Measurements from ENCODE around the gene SAMD5.

SAMD5 gene

DNA sequence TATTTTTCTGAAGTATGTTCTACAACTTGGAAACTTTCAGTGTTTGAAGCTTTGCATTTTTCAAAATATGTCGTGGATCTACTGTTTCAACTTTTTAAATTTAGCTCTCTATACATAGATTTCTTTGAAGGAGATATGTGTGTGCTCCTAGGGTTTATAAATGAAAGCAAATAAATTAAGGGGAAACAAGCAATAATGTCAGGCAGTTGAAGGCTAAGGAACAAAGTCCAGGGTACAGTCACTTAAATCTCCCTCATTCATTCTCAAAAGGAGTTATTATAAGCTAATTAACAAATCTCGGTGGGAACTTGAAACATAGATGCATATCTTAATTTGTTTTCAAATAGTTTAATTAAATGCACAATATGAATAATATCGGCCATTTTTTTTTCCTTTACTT, 79.4 kb downstream of the SAMD5 start:
- no peak overlapping the region for H3K4me3 ChIP-seq (ENCODE audit: low read depth, low read length)
- TF ChIP-seq, protein P1, sequence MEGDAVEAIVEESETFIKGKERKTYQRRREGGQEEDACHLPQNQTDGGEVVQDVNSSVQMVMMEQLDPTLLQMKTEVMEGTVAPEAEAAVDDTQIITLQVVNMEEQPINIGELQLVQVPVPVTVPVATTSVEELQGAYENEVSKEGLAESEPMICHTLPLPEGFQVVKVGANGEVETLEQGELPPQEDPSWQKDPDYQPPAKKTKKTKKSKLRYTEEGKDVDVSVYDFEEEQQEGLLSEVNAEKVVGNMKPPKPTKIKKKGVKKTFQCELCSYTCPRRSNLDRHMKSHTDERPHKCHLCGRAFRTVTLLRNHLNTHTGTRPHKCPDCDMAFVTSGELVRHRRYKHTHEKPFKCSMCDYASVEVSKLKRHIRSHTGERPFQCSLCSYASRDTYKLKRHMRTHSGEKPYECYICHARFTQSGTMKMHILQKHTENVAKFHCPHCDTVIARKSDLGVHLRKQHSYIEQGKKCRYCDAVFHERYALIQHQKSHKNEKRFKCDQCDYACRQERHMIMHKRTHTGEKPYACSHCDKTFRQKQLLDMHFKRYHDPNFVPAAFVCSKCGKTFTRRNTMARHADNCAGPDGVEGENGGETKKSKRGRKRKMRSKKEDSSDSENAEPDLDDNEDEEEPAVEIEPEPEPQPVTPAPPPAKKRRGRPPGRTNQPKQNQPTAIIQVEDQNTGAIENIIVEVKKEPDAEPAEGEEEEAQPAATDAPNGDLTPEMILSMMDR (IDR thresholded peaks at IDR 0.05; ENCODE audit: control insufficient read depth, extremely low read depth, insufficient read depth): no peak
- DNase-seq (ENCODE audit: low read depth): no peak

DNA sequence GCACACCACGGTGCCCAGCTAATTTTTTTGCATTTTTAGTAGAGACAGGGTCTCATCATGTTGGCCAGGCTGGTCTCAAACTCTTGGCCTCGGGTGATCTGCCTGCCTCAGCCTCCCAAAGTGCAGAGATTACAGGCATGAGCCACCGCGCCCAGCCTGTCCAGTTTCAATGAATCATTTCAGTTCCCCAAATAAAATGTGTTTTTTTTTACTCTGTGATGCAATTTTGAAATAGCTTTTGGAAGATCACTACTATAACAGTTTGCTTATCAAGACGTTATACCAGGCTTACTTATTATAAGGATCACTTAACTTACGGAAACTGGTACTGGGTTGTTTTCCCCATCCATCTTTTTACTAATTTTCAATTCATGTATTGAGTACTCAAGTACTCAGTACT, 80.0 kb downstream of the SAMD5 start:
- H3K4me3 ChIP-seq (ENCODE audit: low read depth, low read length): no peak overlapping the region
- TF ChIP-seq, protein P1 (IDR thresholded peaks at IDR 0.05; ENCODE audit: control insufficient read depth, extremely low read depth, insufficient read depth): no peak
- no peak for DNase-seq (ENCODE audit: low read depth)

DNA sequence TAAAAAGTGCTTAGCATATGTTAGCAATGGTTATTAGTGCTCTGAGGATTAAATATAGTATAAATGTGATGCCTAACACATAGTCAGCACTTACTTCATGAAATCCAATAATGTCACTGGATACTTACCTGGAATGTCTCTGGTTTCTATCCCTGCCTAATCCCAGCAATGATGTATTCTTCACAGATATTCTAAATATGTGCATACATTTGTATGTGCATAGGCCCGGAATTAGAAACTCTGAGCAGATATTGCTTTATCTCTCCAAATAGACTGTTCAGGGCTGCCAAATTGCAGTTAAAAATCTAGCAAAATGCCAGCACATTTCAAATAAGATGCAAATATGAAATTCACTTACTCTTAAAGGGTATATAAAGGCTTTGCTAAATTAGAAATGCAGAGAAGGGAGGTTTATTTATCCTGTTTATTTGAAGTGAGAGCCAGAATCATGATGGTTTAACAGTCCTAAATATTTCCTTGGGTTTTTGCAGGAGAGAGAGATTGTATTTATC, 81.3 kb downstream of the SAMD5 start:
- TF ChIP-seq, protein P1 (IDR thresholded peaks at IDR 0.05; ENCODE audit: control insufficient read depth, extremely low read depth, insufficient read depth): no peak
- DNase-seq (ENCODE audit: low read depth): no peak
- no peak overlapping the region for H3K4me3 ChIP-seq (ENCODE audit: low read depth, low read length)

DNA sequence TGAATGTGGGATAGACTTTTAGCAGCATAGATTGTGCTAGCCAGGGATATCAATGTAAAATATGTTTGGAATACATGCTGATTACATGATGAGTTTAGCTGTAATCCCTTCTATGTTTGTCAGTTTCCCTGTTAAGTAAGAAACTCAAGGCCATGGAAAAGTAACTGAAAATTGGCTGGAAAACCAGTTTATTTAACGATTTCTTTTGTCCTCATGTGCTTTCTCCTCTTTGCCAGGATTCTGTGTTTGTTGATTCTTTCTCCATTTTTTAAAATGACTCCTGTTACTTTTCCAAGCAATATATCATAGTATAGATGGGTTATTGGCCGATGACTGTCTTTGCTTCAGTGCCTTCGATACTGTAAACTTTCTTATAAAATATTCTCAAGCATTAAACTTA, 87.5 kb downstream of the SAMD5 start:
- TF ChIP-seq, protein P1 (IDR thresholded peaks at IDR 0.05; ENCODE audit: control insufficient read depth, extremely low read depth, insufficient read depth): no peak
- no peak for DNase-seq (ENCODE audit: low read depth)
- no peak overlapping the region for H3K4me3 ChIP-seq (ENCODE audit: low read depth, low read length)

DNA sequence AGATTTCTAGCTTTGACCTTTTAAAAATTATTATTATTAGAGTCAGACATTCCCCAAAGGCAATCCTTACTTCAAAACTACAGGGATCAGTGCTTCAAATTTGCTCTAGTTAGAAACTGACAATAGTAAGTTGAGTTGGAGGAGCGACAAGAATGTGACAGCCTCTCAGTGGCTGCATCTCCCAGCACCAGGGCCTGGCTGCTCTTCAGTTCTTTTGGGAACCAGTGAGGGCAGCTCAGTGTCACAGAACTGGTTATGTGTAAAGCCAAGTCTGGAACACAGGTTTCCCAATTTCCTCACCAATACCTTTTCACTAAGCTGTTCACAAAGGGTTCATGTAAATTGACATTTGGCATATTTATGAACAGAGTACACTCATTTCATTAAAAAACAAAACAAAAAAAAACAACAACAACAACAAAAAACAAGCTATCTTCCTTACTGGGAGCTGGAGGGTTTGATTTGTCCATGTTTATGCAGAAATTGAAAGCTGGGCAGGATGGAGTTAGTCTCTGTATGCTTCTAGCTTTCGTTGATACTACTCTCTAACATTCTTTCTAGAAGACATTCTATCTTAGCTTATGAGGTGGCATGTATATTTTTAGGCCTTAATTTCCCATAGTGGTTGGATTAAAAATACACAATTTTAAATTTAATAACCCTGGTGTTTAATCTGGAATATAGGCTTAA, 95.0 kb downstream of the SAMD5 start:
- no peak overlapping the region for H3K4me3 ChIP-seq (ENCODE audit: low read depth, low read length)
- TF ChIP-seq, protein P1 (IDR thresholded peaks at IDR 0.05; ENCODE audit: control insufficient read depth, extremely low read depth, insufficient read depth): no peak
- no peak for DNase-seq (ENCODE audit: low read depth)

DNA sequence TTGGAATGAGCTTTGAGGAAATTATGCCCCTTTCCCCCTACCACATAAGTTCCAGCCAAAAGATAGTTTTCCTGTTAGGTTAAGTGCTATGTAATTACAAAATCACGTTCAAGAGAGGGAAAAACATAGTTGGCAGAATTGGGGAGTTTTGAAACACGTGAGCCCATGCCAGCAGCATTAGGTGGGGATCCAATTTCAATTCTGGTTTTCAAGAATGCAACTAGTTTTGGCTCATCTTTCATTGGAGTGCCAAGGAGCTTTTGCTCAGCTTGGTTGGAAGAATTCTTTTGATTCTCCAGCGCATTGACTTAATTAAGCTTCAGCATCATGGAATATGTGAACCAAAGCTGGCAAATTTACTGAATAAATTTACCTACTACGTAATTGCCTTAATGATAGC, 95.9 kb downstream of the SAMD5 start:
- TF ChIP-seq, protein P1 (IDR thresholded peaks at IDR 0.05; ENCODE audit: control insufficient read depth, extremely low read depth, insufficient read depth): no peak
- no peak for DNase-seq (ENCODE audit: low read depth)
- no peak overlapping the region for H3K4me3 ChIP-seq (ENCODE audit: low read depth, low read length)

DNA sequence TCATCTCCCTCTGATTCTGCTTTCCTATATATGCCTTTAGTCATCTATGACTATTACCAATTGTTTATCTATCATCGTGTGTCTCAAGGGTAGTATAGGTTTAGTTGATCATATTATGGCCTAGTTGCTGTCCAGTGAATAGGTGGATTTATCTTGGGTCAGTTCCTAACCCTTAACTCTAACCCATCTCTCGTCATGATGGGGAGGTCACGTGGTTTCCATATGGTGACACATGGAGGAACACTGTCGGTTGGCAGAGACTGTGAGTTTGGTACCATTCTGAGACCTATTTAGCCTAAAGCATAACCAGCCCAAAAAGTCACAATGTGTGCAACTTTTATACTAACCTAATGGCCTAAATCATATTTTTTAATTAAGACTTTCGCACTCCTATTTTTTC, 103.5 kb downstream of the SAMD5 start:
- no peak overlapping the region for H3K4me3 ChIP-seq (ENCODE audit: low read depth, low read length)
- DNase-seq (ENCODE audit: low read depth): no peak
- TF ChIP-seq, protein P1 (IDR thresholded peaks at IDR 0.05; ENCODE audit: control insufficient read depth, extremely low read depth, insufficient read depth): no peak

Data from LNCaP clone FGC (cell line).